ENCODE measurements around the gene CDH5.

- no peak for TF ChIP-seq EZH2 (IDR thresholded peaks at IDR 0.05; ENCODE audit: low read depth)
- TF ChIP-seq CTCF (conservative IDR thresholded peaks at IDR 0.05) = no peak
These were observed 7.2 kb downstream of the CDH5 start for GRCh38 chr16:66373667-66374066.
